CD14-positive monocyte (primary cell): ENCODE results near the gene DPYD. TPM values are rescaled to one million over a fixed set of nuclear protein-coding genes. Genes with fewer than 3 reads are reported as not detected.

ENCODE experiments used
- DNase-seq, 3 donors: peaks; one replicate each; pipeline ENCODE4 v3.0.0-alpha.2; 2011 to 2022
- H2AFZ ChIP-seq: 2 replicates; pipeline ENCODE4 v1.6.0; 2012; ENCODE audit warnings: mild to moderate bottlenecking, low read depth, low read length, inconsistent platforms; ENCODE audit not compliant: insufficient read depth, poor library complexity, severe bottlenecking
- H3K27ac ChIP-seq, 2 donors: 1 replicate in 1 of 2; 2 replicates in 1 of 2; pipeline ENCODE4 v1.5.1; 2012 to 2013; ENCODE audit warnings: low read length in 2 of 2, control low read depth in 1 of 2, inconsistent platforms in 1 of 2, low read depth in 1 of 2, mild to moderate bottlenecking in 1 of 2
- H3K27me3 ChIP-seq, 2 donors: one replicate each; pipeline versions ENCODE4 v1.6.0 to v1.6.1; 2011 to 2013; ENCODE audit warnings: low read length in 2 of 2; ENCODE audit not compliant: control insufficient read depth in 2 of 2, insufficient read depth in 2 of 2
- H3K36me3 ChIP-seq, 2 donors: replicated peaks in 1 of 2; 1 replicate in 1 of 2; 2 replicates in 1 of 2; pipeline versions ENCODE4 v1.5.1 to v1.6.1; 2012 to 2013; ENCODE audit warnings: low read length in 2 of 2, control low read depth in 1 of 2, inconsistent platforms in 1 of 2, mild to moderate bottlenecking in 1 of 2; ENCODE audit not compliant: insufficient read depth in 2 of 2, control insufficient read depth in 1 of 2
- H3K4me1 ChIP-seq, 2 donors: 1 replicate in 1 of 2; 2 replicates in 1 of 2; pipeline versions ENCODE4 v1.5.1 to v1.6.1; 2012 to 2013; ENCODE audit warnings: low read length in 2 of 2, control low read depth in 1 of 2, inconsistent platforms in 1 of 2, mild to moderate bottlenecking in 1 of 2, moderate library complexity in 1 of 2; ENCODE audit not compliant: insufficient read depth in 2 of 2, control insufficient read depth in 1 of 2
- H3K4me2 ChIP-seq: replicated peaks from 2 replicates; pipeline ENCODE3; 2012; ENCODE audit warnings: low read length, moderate library complexity, mild to moderate bottlenecking; ENCODE audit not compliant: poor library complexity, severe bottlenecking; ENCODE audit errors: extremely low read depth
- H3K4me3 ChIP-seq, 3 experiments: fragments of 200-600 bp in 1 of 3; sonication (generic) in 1 of 3; replicated peaks in 1 of 3; 1 replicate in 2 of 3; 2 replicates in 1 of 3; pipeline ENCODE4 v1.5.1; 2011 to 2013; ENCODE audit warnings: low read length in 3 of 3, mild to moderate bottlenecking in 3 of 3, control low read depth in 2 of 3, low read depth in 2 of 3, inconsistent platforms in 1 of 3, moderate library complexity in 1 of 3
- H3K79me2 ChIP-seq: 2 replicates; pipeline ENCODE4 v1.6.0; 2012; ENCODE audit warnings: mild to moderate bottlenecking, control low read depth, inconsistent platforms, low read length, moderate library complexity; ENCODE audit not compliant: insufficient read depth
- H3K9ac ChIP-seq: 2 replicates; pipeline ENCODE4 v1.6.0; 2017; ENCODE audit warnings: low read length, mild to moderate bottlenecking; ENCODE audit not compliant: insufficient read depth, poor library complexity, severe bottlenecking
- H3K9me3 ChIP-seq, 2 donors: replicated peaks in 1 of 2; 1 replicate in 1 of 2; 2 replicates in 1 of 2; pipeline versions ENCODE4 v1.5.1 to v1.6.1; 2012 to 2013; ENCODE audit warnings: low read length in 2 of 2, control low read depth in 1 of 2; ENCODE audit not compliant: control insufficient read depth in 1 of 2, insufficient read depth in 1 of 2
- H4K20me1 ChIP-seq: 2 replicates; pipeline ENCODE4 v1.6.0; 2012; ENCODE audit warnings: mild to moderate bottlenecking, low read length, control low read depth, moderate library complexity; ENCODE audit not compliant: insufficient read depth
- H3K27ac Mint-ChIP-seq, 7 donors: one replicate each; pipeline ENCODE4 v1.8.0; 2020; ENCODE audit warnings: mild to moderate bottlenecking in 7 of 7, mixed read lengths in 7 of 7, moderate library complexity in 6 of 7, inconsistent platforms in 2 of 7
- H3K27me3 Mint-ChIP-seq, 3 donors: one replicate each; pipeline ENCODE4 v1.8.0; 2021 to 2022; ENCODE audit warnings: low read depth in 3 of 3, mild to moderate bottlenecking in 3 of 3, mixed read lengths in 3 of 3, moderate library complexity in 3 of 3, inconsistent platforms in 1 of 3
- H3K36me3 Mint-ChIP-seq, 2 donors: one replicate each; pipeline ENCODE4 v1.8.0; 2020; ENCODE audit warnings: mixed read lengths in 2 of 2, inconsistent platforms in 1 of 2, mild to moderate bottlenecking in 1 of 2
- H3K4me1 Mint-ChIP-seq: one replicate; pipeline ENCODE4 v1.8.0; 2020; ENCODE audit warnings: mild to moderate bottlenecking, mixed read lengths
- H3K4me3 Mint-ChIP-seq, 2 donors: one replicate each; pipeline ENCODE4 v1.8.0; 2020; ENCODE audit warnings: mild to moderate bottlenecking in 2 of 2, mixed read lengths in 2 of 2, moderate library complexity in 1 of 2
- H3K9me3 Mint-ChIP-seq, 7 donors: one replicate each; pipeline ENCODE4 v1.8.0; 2020 to 2022; ENCODE audit warnings: mixed read lengths in 7 of 7, mild to moderate bottlenecking in 6 of 7, moderate library complexity in 6 of 7, inconsistent platforms in 2 of 7
- CTCF ChIP-seq: fragments of 200-600 bp; IDR thresholded peaks from one replicate; pipeline ENCODE4 v1.8.0; 2022; ENCODE audit warnings: antibody characterized with exemption, mild to moderate bottlenecking
- WGBS: methylation state at CpG from one replicate; pipeline ENCODE4 v1.1.5; 2013; ENCODE audit warnings: missing lambda C conversion rate; ENCODE audit not compliant: insufficient coverage; 5-methylcytosine and 5-hydroxymethylcytosine counted together
- intact Hi-C, 2 donors: fragments of 100-400 bp; cut with micrococcal nuclease; formaldehyde crosslinking; loops; one replicate each; pipeline versions ENCODE4 v1.15.0 to v1.15.1; 2023
- polyA plus RNA-seq, 3 donors: library from polyadenylated mRNA; depleted of rRNA in 1 of 3; unstranded in 2 of 3; stranded (reverse) in 1 of 3; fragments of 300-500 nt in 2 of 3; fragments of >200 nt in 1 of 3; fragmentation: Illumina TruSeq in 2 of 3; gene quantifications; 1 replicate in 2 of 3; 2 replicates in 1 of 3; pipeline ENCODE4 v1.2.3, GENCODE V29; 2012 to 2021

The DPYD gene
- polyA plus RNA-seq, 3 donors = 87.6 to 171 (median 144) TPM

GRCh38 chr1:97084546-97084945 is 836.3 kb downstream of the DPYD start:
- Histone ChIP-seq H3K79me2 (no peaks in the 10 kb centered on the region), H3K9me3 (no peaks in the 10 kb centered on the region), H2AFZ (no peak overlapping the region), H3K4me1 (no peaks in the 10 kb centered on the region), H3K9ac (no peak overlapping the region), H3K36me3 (peaks cover 11 to 56% of the 10 kb centered on the region in 2 donors), H3K4me2 (no peak overlapping the region), H3K27ac (no peak overlapping the region), H3K4me3 (no peak overlapping the region), H4K20me1 (peaks cover 5% of the 10 kb centered on the region), H3K27me3 (no peaks in the 10 kb centered on the region)
- Mint-ChIP-seq H3K4me3 (no peak overlapping the region), H3K27ac (no peak overlapping the region), H3K27me3 (peaks cover 0 to 2% (median 0%) of the 10 kb centered on the region in 3 donors), H3K36me3 (peaks cover 38 to 47% of the 10 kb centered on the region in 2 donors), H3K4me1 (no peaks in the 10 kb centered on the region), H3K9me3 (no peaks in the 10 kb centered on the region)
- TF ChIP-seq CTCF = no peak
- intact Hi-C loops = no loop called here
- DNase-seq = no peak
- no CpG with 5 or more reads among the region's 2 CpGs for WGBS

- H3K4me1 ChIP-seq = no peaks in the 10 kb centered on the region
- H3K27me3 ChIP-seq = no peaks in the 10 kb centered on the region
- H2AFZ ChIP-seq = no peak overlapping the region
- Mint-ChIP-seq H3K9me3 (no peaks in the 10 kb centered on the region), H3K4me3 (no peak overlapping the region), H3K27me3 (no peaks in the 10 kb centered on the region), H3K4me1 (no peaks in the 10 kb centered on the region), H3K27ac (no peak overlapping the region), H3K36me3 (peaks cover 37 to 49% of the 10 kb centered on the region in 2 donors)
- DNase-seq = no peak
- 67% methylated on average over 3 of the region's 4 CpGs for WGBS
- H3K4me2 ChIP-seq = no peak overlapping the region
- no peak for TF ChIP-seq CTCF
- intact Hi-C loops = no loop called here
- H3K27ac ChIP-seq = no peak overlapping the region
- H4K20me1 ChIP-seq = peaks cover 5% of the 10 kb centered on the region
- H3K9me3 ChIP-seq = no peaks in the 10 kb centered on the region
- no peaks in the 10 kb centered on the region for H3K79me2 ChIP-seq
- peaks cover 18 to 65% of the 10 kb centered on the region in 2 donors for H3K36me3 ChIP-seq
- no peak overlapping the region for H3K4me3 ChIP-seq
- no peak overlapping the region for H3K9ac ChIP-seq
Measured at GRCh38 chr1:97082160-97082848, 838.5 kb downstream of the DPYD start.
